Measurements from ENCODE around the gene TMEM145. TPM values are rescaled to one million over a fixed set of nuclear protein-coding genes. Genes with fewer than 3 reads are reported as not detected.

Gene TMEM145
- total and polyA plus RNA-seq, 8 donors: 0.37 to 44.3 (median 0.61) TPM; not detected in 3

- Histone ChIP-seq H3K27me3 (peaks cover 2 to 66% (median 27%) of the 10 kb centered on the region in 3 donors), H3K4me3 (peak overlapping the region; percentile 47 to 65 (median 48)), H3K4me1 (peaks cover 13 to 23% (median 18%) of the 10 kb centered on the region in 4 donors), H3K36me3 (no peaks in the 10 kb centered on the region), H3K9me3 (no peaks in the 10 kb centered on the region), H3K27ac (no peak overlapping the region)
- intact Hi-C loops (cut with DNase I; ENCODE audit: low total_unique reads): no loop called here
- TF ChIP-seq EP300 (IDR thresholded peaks at IDR 0.05) (no peak), POLR2AphosphoS5 (IDR thresholded peaks at IDR 0.05) (no peak), POLR2A (IDR thresholded peaks at IDR 0.05) (no peak), CTCF (IDR thresholded peaks at IDR 0.05) (no peak)
- WGBS, 5 donors: 25 to 34% (median 33%) methylated on average over 25 to 26 of the region's 26 CpGs
- DNase-seq: no peak
Measured at GRCh38 chr19:42313840-42314755, 989 bp downstream of the TMEM145 start.

GRCh38 chr19:42315024-42315423, 1.9 kb downstream of the TMEM145 start:
- Histone ChIP-seq H3K27ac (no peak overlapping the region), H3K9me3 (no peaks in the 10 kb centered on the region), H3K36me3 (no peaks in the 10 kb centered on the region), H3K27me3 (peaks cover 2 to 61% (median 27%) of the 10 kb centered on the region in 3 donors), H3K4me1 (peaks cover 13 to 23% (median 18%) of the 10 kb centered on the region in 4 donors), H3K4me3 (no peak overlapping the region)
- 61 to 72% (median 70%) methylated on average over 5 of the region's 5 CpGs for WGBS, 5 donors
- DNase-seq: no peak
- intact Hi-C loops (cut with DNase I; ENCODE audit: low total_unique reads): no loop called here
- no peak for TF ChIP-seq POLR2A (IDR thresholded peaks at IDR 0.05)
- TF ChIP-seq EP300 (IDR thresholded peaks at IDR 0.05): no peak
- no peak for TF ChIP-seq CTCF (IDR thresholded peaks at IDR 0.05)
- TF ChIP-seq POLR2AphosphoS5 (IDR thresholded peaks at IDR 0.05): no peak

GRCh38 chr19:42316223-42317211, 3.4 kb downstream of the TMEM145 start:
- H3K4me3 ChIP-seq: no peak overlapping the region
- TF ChIP-seq POLR2AphosphoS5 (IDR thresholded peaks at IDR 0.05) (no peak), EP300 (IDR thresholded peaks at IDR 0.05) (no peak), POLR2A (IDR thresholded peaks at IDR 0.05) (no peak), CTCF (IDR thresholded peaks at IDR 0.05) (no peak)

GRCh38 chr19:42317535-42317934, 4.4 kb downstream of the TMEM145 start:
- intact Hi-C loops (cut with DNase I; ENCODE audit: low total_unique reads): no loop called here
- Histone ChIP-seq H3K4me1 (peaks cover 13 to 23% (median 17%) of the 10 kb centered on the region in 4 donors), H3K9me3 (no peaks in the 10 kb centered on the region), H3K36me3 (no peaks in the 10 kb centered on the region), H3K27ac (no peak overlapping the region), H3K4me3 (no peak overlapping the region), H3K27me3 (peaks cover 2 to 50% (median 25%) of the 10 kb centered on the region in 3 donors)
- TF ChIP-seq CTCF (IDR thresholded peaks at IDR 0.05) (no peak), EP300 (IDR thresholded peaks at IDR 0.05) (no peak), POLR2A (IDR thresholded peaks at IDR 0.05) (no peak), POLR2AphosphoS5 (IDR thresholded peaks at IDR 0.05) (no peak)
- WGBS, 5 donors: 74 to 86% (median 80%) methylated on average over 13 of the region's 13 CpGs
- DNase-seq: no peak

More at GRCh38 chr19:42316223-42317211, 3.4 kb downstream of the TMEM145 start:
- Histone ChIP-seq H3K27me3 (peaks cover 2 to 51% (median 27%) of the 10 kb centered on the region in 3 donors), H3K9me3 (no peaks in the 10 kb centered on the region), H3K4me1 (peaks cover 13 to 23% (median 18%) of the 10 kb centered on the region in 4 donors), H3K27ac (no peak overlapping the region), H3K36me3 (no peaks in the 10 kb centered on the region)
- intact Hi-C loops (cut with DNase I; ENCODE audit: low total_unique reads): no loop called here
- 31 to 40% (median 36%) methylated on average over 18 to 28 of the region's 28 CpGs for WGBS, 5 donors
- no peak for DNase-seq

Measured in stomach (tissue), 9 donors.